Mucosa of descending colon (tissue), 3 donors: ENCODE results near the gene NDUFV1. TPM values are rescaled to one million over a fixed set of nuclear protein-coding genes. Genes with fewer than 3 reads are reported as not detected.
"Not testable (repeated sequence)": the region's sequence is repeated elsewhere in the genome, so short reads cannot be mapped to it uniquely, and the experiment has no call there.

ENCODE experiments used
- ATAC-seq: fragments of 200-7000 bp; cut with Tn5 transposase; one replicate; pipeline ENCODE4 v1.9.1; 2020; ENCODE audit warnings: mild to moderate bottlenecking, moderate library complexity
- DNase-seq, 3 donors: peaks; one replicate each; pipeline ENCODE4 v3.0.0-alpha.2; 2020
- H3K36me3 ChIP-seq: fragments of 200-600 bp; one replicate; pipeline ENCODE4 v1.8.0; 2021; ENCODE audit warnings: low read depth, mild to moderate bottlenecking
- H3K4me1 ChIP-seq: fragments of 200-600 bp; one replicate; pipeline ENCODE4 v1.8.0; 2021; ENCODE audit warnings: low read depth, mild to moderate bottlenecking
- H3K4me3 ChIP-seq: fragments of 200-600 bp; one replicate; pipeline ENCODE4 v1.8.0; 2021; ENCODE audit warnings: mild to moderate bottlenecking
- H3K9me3 ChIP-seq: fragments of 200-600 bp; one replicate; pipeline ENCODE4 v1.8.0; 2021; ENCODE audit warnings: mild to moderate bottlenecking
- CTCF ChIP-seq: fragments of 200-600 bp; IDR thresholded peaks from one replicate; pipeline ENCODE4 v1.8.0; 2022; ENCODE audit warnings: antibody characterized with exemption, mild to moderate bottlenecking
- intact Hi-C, 2 donors: fragments of 100-400 bp; cut with DNase I in 1 of 2; cut with micrococcal nuclease in 1 of 2; formaldehyde crosslinking; loops; one replicate each; pipeline versions ENCODE4 v1.11.0 to v1.11.1; 2022; cut with DNase I, micrococcal nuclease
- total RNA-seq, 3 donors: library from RNA; stranded (reverse); fragmentation: NEBNext Ultra II Directional in 2 of 3; extraction: Animal tissue kit (Norgen Biotek cat#: 25700) in 2 of 3; gene quantifications; one replicate each; pipeline versions ENCODE4 v1.2.1 to v1.2.4, GENCODE V29; 2021 to 2023
- donor health status: DM: no; HTN: no; CAD: no; lungs with moderate emphysema.
- donor health status: DM: no; HTN: no; CAD: no.
- donor health status: DM: no; HTN: yes; CAD: no.

NDUFV1 gene
- total RNA-seq, 3 donors from 2014 or later, result 248 to 349 (median 311) TPM

- H3K36me3 ChIP-seq, result no peaks in the 10 kb centered on the region
- DNase-seq (no peak), ATAC-seq (no peak)
- TF ChIP-seq CTCF, result no peak
- no peak overlapping the region for H3K4me3 ChIP-seq
- intact Hi-C loops, result no loop called here
- H3K4me1 ChIP-seq, result peaks cover 19% of the 10 kb centered on the region
- H3K9me3 ChIP-seq, result no peaks in the 10 kb centered on the region
These were observed 28.4 kb downstream of the NDUFV1 start for GRCh38 chr11:67635231-67635521.

- no peak overlapping the region for H3K4me3 ChIP-seq
- no peaks in the 10 kb centered on the region for H3K36me3 ChIP-seq
- no peaks in the 10 kb centered on the region for H3K9me3 ChIP-seq
- peaks cover 10% of the 10 kb centered on the region for H3K4me1 ChIP-seq
- ATAC-seq, result no peak
- intact Hi-C loops, result no loop called here
- TF ChIP-seq CTCF, result no peak
- no peak for DNase-seq
These were observed 30.2 kb downstream of the NDUFV1 start for GRCh38 chr11:67636962-67637361.

GRCh38 chr11:67637441-67637840 lies 30.7 kb downstream of the NDUFV1 start:
- H3K4me3 ChIP-seq, intact Hi-C loops, ATAC-seq, H3K4me1 ChIP-seq, H3K36me3 ChIP-seq, H3K9me3 ChIP-seq: not testable (repeated sequence)
- peak in 1 of 3 donors; percentile 35 for DNase-seq

- Histone ChIP-seq H3K4me3 (no peak overlapping the region), H3K4me1 (no peaks in the 10 kb centered on the region), H3K9me3 (no peaks in the 10 kb centered on the region), H3K36me3 (no peaks in the 10 kb centered on the region)
- no peak for ATAC-seq
- peak in 1 of 3 donors; percentile 50 for DNase-seq
- no peak for TF ChIP-seq CTCF
- intact Hi-C loops, result no loop called here
These were observed 32.0 kb downstream of the NDUFV1 start for GRCh38 chr11:67638535-67639437.

GRCh38 chr11:67639438-67639859 lies 32.7 kb downstream of the NDUFV1 start, which contains the start of gene TBX10:
Gene TBX10, minus strand, starts transcription at chr11:67639763. Its CDS starts 291 bp downstream, at chr11:67639472.
- Histone ChIP-seq H3K36me3 (no peaks in the 10 kb centered on the region), H3K4me1 (no peaks in the 10 kb centered on the region), H3K9me3 (no peaks in the 10 kb centered on the region), H3K4me3 (no peak within 1 kb of the TSS)
- ATAC-seq (no peak), DNase-seq (peak in 1 of 3 donors; percentile 45)
- intact Hi-C loops, result no loop called here
- no peak for TF ChIP-seq CTCF

GRCh38 chr11:67640021-67640757 lies 33.5 kb downstream of the NDUFV1 start:
- peak; percentile 76 to 83 (median 81) for DNase-seq
- peak; percentile 84 for ATAC-seq
- no peaks in the 10 kb centered on the region for H3K4me1 ChIP-seq
- no peaks in the 10 kb centered on the region for H3K9me3 ChIP-seq
- TF ChIP-seq CTCF, result peak; percentile 32
- intact Hi-C loops, result no loop called here
- H3K36me3 ChIP-seq, result no peaks in the 10 kb centered on the region
- no peak overlapping the region for H3K4me3 ChIP-seq
